Medulla oblongata (tissue), 1 donor: ENCODE results near the gene BRCA1.
"Not testable (repeated sequence)": the region's sequence is repeated elsewhere in the genome, so short reads cannot be mapped to it uniquely, and the experiment has no call there.

Source experiments
- DNase-seq: peaks from one replicate; pipeline ENCODE4 v3.0.0-alpha.2; 2015; ENCODE audit errors: extremely low spot score

The BRCA1 gene

GRCh38 chr17:43003542-43004172, 121.5 kb downstream of the BRCA1 start:
- DNase-seq, result no peak

- not testable (repeated sequence) for DNase-seq
Observed at GRCh38 chr17:43000894-43001293, 124.3 kb downstream of the BRCA1 start.

GRCh38 chr17:42999003-42999525, 126.1 kb downstream of the BRCA1 start:
- no peak for DNase-seq

GRCh38 chr17:42997984-42998938, 126.9 kb downstream of the BRCA1 start, which contains the start of gene RPL27:
RPL27 (plus strand) TSS chr17:42998419; CDS start chr17:42998751, 332 bp downstream.
- peak; percentile 100 for DNase-seq

- DNase-seq, result no peak
Observed at GRCh38 chr17:42997390-42997983, 127.7 kb downstream of the BRCA1 start.
